B cell (primary cell): ENCODE data around the gene RPS21. TPM values are rescaled to one million over a fixed set of nuclear protein-coding genes. Genes with fewer than 3 reads are reported as not detected.

Experiments
- ATAC-seq: fragments of 200-7000 bp; cut with Tn5 transposase; one replicate; pipeline ENCODE4 v1.10.0; 2021; ENCODE audit warnings: low read depth, mild to moderate bottlenecking, moderate number of reproducible peaks, moderate library complexity
- CTCF ChIA-PET: fragments of 350-600 bp; sonication (Branson Sonifier 250); formaldehyde crosslinking; loops from one replicate; lab custom pipeline; 2021; ENCODE audit warnings: antibody characterized with exemption, inconsistent platforms; lab: Charles Lee
- POLR2A ChIA-PET: fragments of 350-600 bp; sonication (Branson Sonifier 250); formaldehyde crosslinking; loops from one replicate; lab custom pipeline; 2021; ENCODE audit warnings: antibody characterized with exemption; lab: Charles Lee
- DNase-seq: peaks from one replicate; pipeline ENCODE4 v3.0.0; 2013
- H2AFZ ChIP-seq: 2 replicates; pipeline ENCODE4 v1.6.1; 2012; ENCODE audit warnings: mild to moderate bottlenecking, low read depth, low read length; ENCODE audit not compliant: insufficient read depth, poor library complexity, severe bottlenecking
- H3K27ac ChIP-seq, 2 donors: 1 replicate in 1 of 2; 2 replicates in 1 of 2; pipeline ENCODE4 v1.5.1; 2012 to 2013; ENCODE audit warnings: low read length in 2 of 2, mild to moderate bottlenecking in 2 of 2, moderate library complexity in 1 of 2
- H3K27me3 ChIP-seq, 4 experiments: fragments of 200-600 bp in 1 of 4; sonication (generic) in 1 of 4; replicated peaks in 1 of 4; 1 replicate in 2 of 4; 2 replicates in 2 of 4; pipeline versions ENCODE4 v1.6.1 to v1.7.0; 2013 to 2016; ENCODE audit warnings: low read length in 3 of 4, mild to moderate bottlenecking in 2 of 4, mixed read lengths in 1 of 4, moderate library complexity in 1 of 4; ENCODE audit not compliant: insufficient read depth in 4 of 4, control insufficient read depth in 3 of 4; ENCODE audit errors: control extremely low read depth in 1 of 4
- H3K36me3 ChIP-seq, 2 experiments: replicated peaks in 1 of 2; 1 replicate in 1 of 2; 2 replicates in 1 of 2; pipeline versions ENCODE4 v1.6.1 to v1.7.1; 2013; ENCODE audit warnings: low read length in 1 of 2; ENCODE audit not compliant: insufficient read depth in 2 of 2, control insufficient read depth in 1 of 2; ENCODE audit errors: control extremely low read depth in 1 of 2, extremely low read depth in 1 of 2
- H3K4me1 ChIP-seq, 2 donors: fragments of 200-600 bp in 1 of 2; sonication (generic) in 1 of 2; 1 replicate in 1 of 2; 2 replicates in 1 of 2; pipeline versions ENCODE4 v1.5.1 to v1.6.1; 2013 to 2017; ENCODE audit warnings: low read length in 2 of 2; ENCODE audit not compliant: control insufficient read depth in 2 of 2, insufficient read depth in 2 of 2
- H3K4me2 ChIP-seq: replicated peaks from 2 replicates; pipeline ENCODE3; 2012; ENCODE audit warnings: mild to moderate bottlenecking, low read depth, low read length; ENCODE audit not compliant: poor library complexity, severe bottlenecking
- H3K4me3 ChIP-seq, 5 experiments: fragments of 200-600 bp in 1 of 5; sonication (generic) in 1 of 5; 1 replicate in 3 of 5; 2 replicates in 2 of 5; pipeline versions ENCODE4 v1.5.1 to v1.7.0; 2011 to 2016; ENCODE audit warnings: low read length in 4 of 5, mild to moderate bottlenecking in 4 of 5, low read depth in 2 of 5, control low read depth in 1 of 5, moderate library complexity in 1 of 5; ENCODE audit not compliant: insufficient read depth in 1 of 5; ENCODE audit errors: control extremely low read depth in 1 of 5, extremely low read depth in 1 of 5
- H3K79me2 ChIP-seq: fragments of 200-600 bp; sonication (generic); one replicate; pipeline ENCODE4 v1.6.0; 2016; ENCODE audit warnings: low read length; ENCODE audit not compliant: control insufficient read depth, insufficient read depth
- H3K9ac ChIP-seq: fragments of 200-600 bp; sonication (generic); 2 replicates; pipeline ENCODE4 v1.6.1; 2017; ENCODE audit warnings: mild to moderate bottlenecking, low read length, moderate library complexity
- H3K9me3 ChIP-seq, 3 donors: one replicate each; pipeline versions ENCODE4 v1.6.1 to v1.7.1; 2013; ENCODE audit warnings: low read length in 2 of 3; ENCODE audit not compliant: control insufficient read depth in 2 of 3, insufficient read depth in 1 of 3; ENCODE audit errors: control extremely low read depth in 1 of 3
- H4K20me1 ChIP-seq: 2 replicates; pipeline ENCODE4 v1.6.0; 2012; ENCODE audit warnings: mild to moderate bottlenecking, low read length; ENCODE audit not compliant: insufficient read depth, control insufficient read depth, poor library complexity, severe bottlenecking
- H3K27ac Mint-ChIP-seq: one replicate; pipeline ENCODE4 v1.8.0; 2021; ENCODE audit warnings: mixed read lengths
- H3K27me3 Mint-ChIP-seq: one replicate; pipeline ENCODE4 v1.8.0; 2021; ENCODE audit warnings: mixed read lengths
- H3K4me1 Mint-ChIP-seq: one replicate; pipeline ENCODE4 v1.8.0; 2021; ENCODE audit warnings: mixed read lengths
- H3K4me3 Mint-ChIP-seq: one replicate; pipeline ENCODE4 v1.8.0; 2021; ENCODE audit warnings: mixed read lengths
- H3K9me3 Mint-ChIP-seq: one replicate; pipeline ENCODE4 v1.8.0; 2022; ENCODE audit warnings: mixed read lengths; ENCODE audit not compliant: insufficient read depth
- EZH2 ChIP-seq: IDR thresholded peaks from 2 replicates; pipeline ENCODE4 v1.6.1; 2012; ENCODE audit warnings: borderline replicate concordance, low read depth, mild to moderate bottlenecking, moderate library complexity, low read length; ENCODE audit not compliant: insufficient read depth, poor library complexity, severe bottlenecking
- WGBS: methylation state at CpG from one replicate; pipeline ENCODE4 v1.1.5; 2013; ENCODE audit warnings: missing lambda C conversion rate; ENCODE audit not compliant: insufficient coverage; 5-methylcytosine and 5-hydroxymethylcytosine counted together
- intact Hi-C: fragments of 100-400 bp; cut with micrococcal nuclease; formaldehyde crosslinking; loops from one replicate; pipeline ENCODE4 v1.10.0; 2022
- polyA plus RNA-seq: library from polyadenylated mRNA; depleted of rRNA; stranded (reverse); fragments of >200 nt; gene quantifications from 2 replicates; pipeline ENCODE4 v1.2.3, GENCODE V29; 2012
- total RNA-seq, 2 donors: library from RNA; stranded (reverse); fragments of 120-200 nt in 1 of 2; gene quantifications; 1 replicate in 1 of 2; 2 replicates in 1 of 2; pipeline versions ENCODE4 v1.2.3 to v1.2.4, GENCODE V29; 2013 to 2022
- TF ChIP-seq, protein P1 (sequence below): fragments of 200-600 bp; IDR thresholded peaks from one replicate; pipeline ENCODE4 v1.8.0; 2022; ENCODE audit warnings: antibody characterized with exemption, mild to moderate bottlenecking

RPS21 gene
- total and polyA plus RNA-seq, 2 donors (not counting 1 experiment from before 2014, with no cell fraction given): 2,653 to 9,603 TPM

DNA sequence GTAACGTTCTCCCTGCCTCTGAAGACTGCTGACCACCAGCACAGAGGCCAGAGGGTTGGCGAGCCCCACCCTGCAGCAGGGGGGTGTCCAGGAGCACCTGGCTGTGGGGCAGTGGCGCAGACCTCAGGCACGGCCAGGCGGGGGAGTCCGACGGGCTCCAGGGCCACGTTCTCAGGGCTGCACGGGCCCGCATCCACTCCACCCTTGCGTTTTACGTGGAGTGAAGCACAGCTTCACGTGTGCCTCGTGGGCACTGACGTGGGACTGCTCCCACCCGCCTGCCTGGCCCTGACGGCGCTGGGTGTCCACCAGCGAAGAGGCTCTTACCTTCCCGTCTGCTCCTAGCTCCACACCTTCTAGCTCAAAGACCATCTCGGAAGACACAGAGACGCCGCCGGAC, 6.9 kb downstream of the RPS21 start:
- ChIA-PET CTCF (interaction anchor here (1.5 kb wide), 1 partner anchor 11 kb away, joined by 7 read pairs; no protein-coding TSS in a partner anchor), POLR2A (no interaction called here)
- 96% methylated on average over 24 of the region's 24 CpGs for WGBS
- Mint-ChIP-seq H3K4me3 (no peak overlapping the region), H3K27me3 (no peaks in the 10 kb centered on the region), H3K4me1 (peaks cover 3% of the 10 kb centered on the region), H3K9me3 (no peaks in the 10 kb centered on the region), H3K27ac (no peak overlapping the region)
- Histone ChIP-seq H3K27ac (no peak overlapping the region), H3K9ac (no peak overlapping the region), H3K9me3 (peaks cover 0 to 7% (median 0%) of the 10 kb centered on the region in 3 donors), H3K4me3 (no peak overlapping the region), H3K36me3 (peaks cover 0 to 29% of the 10 kb centered on the region in 2 experiments), H3K27me3 (no peaks in the 10 kb centered on the region), H3K4me2 (no peak overlapping the region), H4K20me1 (peaks cover 27% of the 10 kb centered on the region), H2AFZ (no peak overlapping the region), H3K79me2 (peaks cover 11% of the 10 kb centered on the region), H3K4me1 (no peaks in the 10 kb centered on the region)
- intact Hi-C loops: no loop called here
- DNase-seq (no peak), ATAC-seq (no peak)
- TF ChIP-seq EZH2: no peak
- TF ChIP-seq, protein P1, sequence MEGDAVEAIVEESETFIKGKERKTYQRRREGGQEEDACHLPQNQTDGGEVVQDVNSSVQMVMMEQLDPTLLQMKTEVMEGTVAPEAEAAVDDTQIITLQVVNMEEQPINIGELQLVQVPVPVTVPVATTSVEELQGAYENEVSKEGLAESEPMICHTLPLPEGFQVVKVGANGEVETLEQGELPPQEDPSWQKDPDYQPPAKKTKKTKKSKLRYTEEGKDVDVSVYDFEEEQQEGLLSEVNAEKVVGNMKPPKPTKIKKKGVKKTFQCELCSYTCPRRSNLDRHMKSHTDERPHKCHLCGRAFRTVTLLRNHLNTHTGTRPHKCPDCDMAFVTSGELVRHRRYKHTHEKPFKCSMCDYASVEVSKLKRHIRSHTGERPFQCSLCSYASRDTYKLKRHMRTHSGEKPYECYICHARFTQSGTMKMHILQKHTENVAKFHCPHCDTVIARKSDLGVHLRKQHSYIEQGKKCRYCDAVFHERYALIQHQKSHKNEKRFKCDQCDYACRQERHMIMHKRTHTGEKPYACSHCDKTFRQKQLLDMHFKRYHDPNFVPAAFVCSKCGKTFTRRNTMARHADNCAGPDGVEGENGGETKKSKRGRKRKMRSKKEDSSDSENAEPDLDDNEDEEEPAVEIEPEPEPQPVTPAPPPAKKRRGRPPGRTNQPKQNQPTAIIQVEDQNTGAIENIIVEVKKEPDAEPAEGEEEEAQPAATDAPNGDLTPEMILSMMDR: no peak

GRCh38 chr20:62394248-62395245, 7.6 kb downstream of the RPS21 start:
- TF ChIP-seq, protein P1: no peak
- TF ChIP-seq EZH2: no peak
- intact Hi-C loops: no loop called here
- Histone ChIP-seq H3K27me3 (no peaks in the 10 kb centered on the region), H3K9me3 (peaks cover 0 to 7% (median 0%) of the 10 kb centered on the region in 3 donors), H4K20me1 (peaks cover 20% of the 10 kb centered on the region), H3K79me2 (peaks cover 3% of the 10 kb centered on the region), H3K4me3 (no peak overlapping the region), H3K4me2 (no peak overlapping the region), H2AFZ (no peak overlapping the region), H3K4me1 (no peaks in the 10 kb centered on the region), H3K9ac (no peak overlapping the region), H3K27ac (no peak overlapping the region), H3K36me3 (peaks cover 0 to 22% of the 10 kb centered on the region in 2 experiments)
- Mint-ChIP-seq H3K9me3 (no peaks in the 10 kb centered on the region), H3K27ac (no peak overlapping the region), H3K27me3 (no peaks in the 10 kb centered on the region), H3K4me3 (no peak overlapping the region), H3K4me1 (peaks cover 2% of the 10 kb centered on the region)
- 95% methylated on average over 44 of the region's 44 CpGs for WGBS
- ChIA-PET POLR2A (no interaction called here), CTCF (no interaction called here)
- no peak for ATAC-seq
- no peak for DNase-seq
